Thoracic aorta (tissue), 2 donors: ENCODE measurements around the gene DNAJC3. TPM values are rescaled to one million over a fixed set of nuclear protein-coding genes. Genes with fewer than 3 reads are reported as not detected.

ENCODE experiments used
- ATAC-seq: fragments of 150-250 bp; one replicate; pipeline ENCODE4 v1.8.0; 2017; ENCODE audit warnings: low read depth; ENCODE audit not compliant: insufficient number of reproducible peaks, low FRiP score
- DNase-seq: peaks from one replicate; pipeline ENCODE4 v3.0.0-alpha.2; 2020; ENCODE audit warnings: low spot score
- H3K27ac ChIP-seq, 2 donors: fragments of 200-600 bp; sonication (generic); 1 replicate in 1 of 2; 2 replicates in 1 of 2; pipeline ENCODE4 v1.5.1; 2016; ENCODE audit warnings: mild to moderate bottlenecking in 2 of 2, moderate library complexity in 2 of 2
- H3K27me3 ChIP-seq: fragments of 200-600 bp; sonication (generic); replicated peaks from 2 replicates; pipeline ENCODE4 v1.6.0; 2016; ENCODE audit warnings: mild to moderate bottlenecking; ENCODE audit not compliant: insufficient read depth
- H3K36me3 ChIP-seq: fragments of 200-600 bp; sonication (generic); one replicate; pipeline ENCODE4 v1.5.1; 2016
- H3K4me1 ChIP-seq, 2 donors: fragments of 200-600 bp; sonication (generic); 1 replicate in 1 of 2; 2 replicates in 1 of 2; pipeline versions ENCODE4 v1.5.1 to v1.6.0; 2016; ENCODE audit warnings: low read depth in 2 of 2, mild to moderate bottlenecking in 1 of 2; ENCODE audit not compliant: control insufficient read depth in 1 of 2
- H3K4me3 ChIP-seq: fragments of 200-600 bp; sonication (generic); 2 replicates; pipeline ENCODE4 v1.5.1; 2016; ENCODE audit warnings: mild to moderate bottlenecking
- H3K9me3 ChIP-seq: fragments of 200-600 bp; sonication (generic); 2 replicates; pipeline ENCODE4 v1.5.1; 2016
- total RNA-seq, 2 donors: library from RNA; depleted of rRNA; stranded (reverse); fragments of >200 nt; gene quantifications; one replicate each; pipeline versions ENCODE4 v1.1.0 to v1.2.3, GENCODE V29; 2016
- TF ChIP-seq, protein P1 (sequence below): fragments of 200-600 bp; sonication (generic); IDR thresholded peaks from one replicate; pipeline ENCODE4 v1.5.1; 2019; ENCODE audit warnings: antibody characterized with exemption

DNAJC3 gene
- total RNA-seq, 2 donors from 2014 or later: 63.4 to 90.1 TPM

DNA sequence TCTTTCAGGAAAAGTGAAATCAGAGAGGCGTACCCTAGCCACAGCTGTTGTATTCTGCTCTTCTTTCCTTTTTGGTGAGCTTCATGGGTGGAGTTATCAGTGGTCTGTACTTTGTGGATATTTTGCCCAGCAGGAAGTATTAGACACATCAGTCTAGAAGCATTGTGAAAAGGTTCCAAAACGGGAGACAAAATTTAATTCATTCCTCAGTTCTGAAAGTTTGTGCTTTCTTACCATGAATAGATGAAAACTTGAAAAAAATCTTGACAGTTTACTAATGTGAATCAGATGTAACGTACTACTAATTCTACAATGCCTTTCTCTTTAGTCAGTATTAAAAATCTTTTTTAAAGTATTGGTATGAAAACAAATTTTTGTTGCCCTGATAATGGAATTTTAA lies 116.8 kb downstream of the DNAJC3 start:
- ATAC-seq: no peak
- DNase-seq: no peak
- no peaks in the 10 kb centered on the region for H3K9me3 ChIP-seq
- no peak overlapping the region for H3K4me3 ChIP-seq
- TF ChIP-seq, protein P1, sequence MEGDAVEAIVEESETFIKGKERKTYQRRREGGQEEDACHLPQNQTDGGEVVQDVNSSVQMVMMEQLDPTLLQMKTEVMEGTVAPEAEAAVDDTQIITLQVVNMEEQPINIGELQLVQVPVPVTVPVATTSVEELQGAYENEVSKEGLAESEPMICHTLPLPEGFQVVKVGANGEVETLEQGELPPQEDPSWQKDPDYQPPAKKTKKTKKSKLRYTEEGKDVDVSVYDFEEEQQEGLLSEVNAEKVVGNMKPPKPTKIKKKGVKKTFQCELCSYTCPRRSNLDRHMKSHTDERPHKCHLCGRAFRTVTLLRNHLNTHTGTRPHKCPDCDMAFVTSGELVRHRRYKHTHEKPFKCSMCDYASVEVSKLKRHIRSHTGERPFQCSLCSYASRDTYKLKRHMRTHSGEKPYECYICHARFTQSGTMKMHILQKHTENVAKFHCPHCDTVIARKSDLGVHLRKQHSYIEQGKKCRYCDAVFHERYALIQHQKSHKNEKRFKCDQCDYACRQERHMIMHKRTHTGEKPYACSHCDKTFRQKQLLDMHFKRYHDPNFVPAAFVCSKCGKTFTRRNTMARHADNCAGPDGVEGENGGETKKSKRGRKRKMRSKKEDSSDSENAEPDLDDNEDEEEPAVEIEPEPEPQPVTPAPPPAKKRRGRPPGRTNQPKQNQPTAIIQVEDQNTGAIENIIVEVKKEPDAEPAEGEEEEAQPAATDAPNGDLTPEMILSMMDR: no peak
- no peaks in the 10 kb centered on the region for H3K4me1 ChIP-seq
- H3K36me3 ChIP-seq: peaks cover 22% of the 10 kb centered on the region
- no peaks in the 10 kb centered on the region for H3K27me3 ChIP-seq
- no peak overlapping the region for H3K27ac ChIP-seq

DNA sequence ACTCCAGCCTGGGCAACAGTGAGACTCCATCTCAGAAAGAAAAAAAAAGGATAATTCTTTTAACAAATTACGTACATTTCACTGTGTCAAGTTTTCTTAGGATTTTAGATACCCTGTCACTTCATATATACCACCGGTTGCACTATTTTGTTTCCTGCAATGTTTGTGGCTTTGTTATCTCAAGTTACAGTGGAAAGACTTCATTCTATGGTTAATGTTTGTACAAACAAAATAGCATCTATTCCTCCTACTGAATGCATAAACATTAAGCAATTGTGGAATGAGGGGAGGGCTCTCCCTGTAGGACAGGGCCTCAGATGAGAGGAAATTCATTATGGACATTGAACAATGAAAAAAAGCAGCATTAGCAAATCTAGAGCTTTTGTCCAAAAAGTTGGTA lies 120.1 kb downstream of the DNAJC3 start:
- no peak for ATAC-seq
- DNase-seq: no peak
- TF ChIP-seq, protein P1: no peak
- H3K4me1 ChIP-seq: no peaks in the 10 kb centered on the region
- no peaks in the 10 kb centered on the region for H3K9me3 ChIP-seq
- H3K36me3 ChIP-seq: peaks cover 13% of the 10 kb centered on the region
- H3K4me3 ChIP-seq: no peak overlapping the region
- H3K27ac ChIP-seq: no peak overlapping the region
- no peaks in the 10 kb centered on the region for H3K27me3 ChIP-seq

DNA sequence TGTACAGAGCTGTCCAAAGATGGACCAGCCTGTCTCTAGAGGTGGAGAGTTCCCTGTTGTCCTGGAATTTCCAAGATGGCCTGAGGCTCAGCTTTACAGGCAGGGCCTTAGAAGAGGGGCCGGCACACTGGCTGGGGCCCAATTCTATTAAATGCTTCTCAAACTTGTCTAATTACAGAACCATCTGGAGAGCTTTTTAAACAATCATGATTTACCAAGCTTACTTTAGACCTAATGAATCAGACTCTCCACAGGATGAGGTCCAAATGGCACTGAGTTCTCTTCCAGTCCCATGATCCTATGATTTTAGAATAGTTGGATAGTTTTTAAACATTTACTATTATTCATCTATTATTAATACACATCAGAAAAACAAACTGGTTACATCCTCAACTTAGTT lies 123.5 kb downstream of the DNAJC3 start:
- Histone ChIP-seq H3K4me1 (no peaks in the 10 kb centered on the region), H3K27me3 (no peaks in the 10 kb centered on the region), H3K27ac (no peak overlapping the region), H3K36me3 (no peaks in the 10 kb centered on the region), H3K4me3 (no peak overlapping the region), H3K9me3 (peaks cover 3% of the 10 kb centered on the region)
- ATAC-seq: no peak
- no peak for DNase-seq
- TF ChIP-seq, protein P1: no peak

DNA sequence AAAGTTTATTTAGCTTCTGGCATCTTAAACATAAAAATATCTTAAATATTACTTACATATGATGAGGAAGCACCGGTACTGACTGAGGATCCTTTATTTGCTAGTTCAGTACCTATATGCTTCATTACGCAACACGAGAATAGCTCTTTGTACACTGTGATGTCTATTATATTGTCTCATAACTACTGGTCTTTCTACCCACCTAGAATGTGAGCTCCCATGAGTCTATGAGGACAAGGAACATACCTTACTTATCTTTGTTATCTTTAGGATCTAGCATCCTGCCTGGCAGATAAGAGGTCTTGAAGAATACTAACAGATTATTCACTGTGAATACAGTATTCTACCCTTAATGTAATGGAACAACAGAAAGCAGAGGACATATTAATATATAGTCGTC lies 124.9 kb downstream of the DNAJC3 start:
- H3K27ac ChIP-seq: no peak overlapping the region
- peaks cover 9% of the 10 kb centered on the region for H3K9me3 ChIP-seq
- H3K4me1 ChIP-seq: no peaks in the 10 kb centered on the region
- H3K27me3 ChIP-seq: no peaks in the 10 kb centered on the region
- DNase-seq (no peak), ATAC-seq (no peak)
- no peaks in the 10 kb centered on the region for H3K36me3 ChIP-seq
- H3K4me3 ChIP-seq: no peak overlapping the region
- TF ChIP-seq, protein P1: no peak

DNA sequence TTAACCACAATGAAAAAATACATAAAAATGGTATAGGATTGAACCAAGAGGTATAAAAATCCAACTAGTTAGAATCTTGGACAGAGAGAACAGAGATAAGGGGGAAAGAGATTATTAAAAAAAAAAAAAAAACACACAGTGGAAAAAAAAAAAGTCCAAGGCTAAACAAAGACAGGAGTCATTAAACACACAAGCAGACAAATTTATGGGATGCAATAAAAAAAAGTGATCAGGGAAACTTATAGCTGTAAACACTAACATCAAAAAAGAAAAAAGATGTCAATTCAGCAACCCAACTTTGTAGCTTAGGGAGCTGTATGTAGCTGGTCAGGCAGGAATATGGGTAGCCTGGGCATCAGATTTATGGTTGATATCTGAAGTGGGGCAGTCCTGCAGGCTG lies 129.0 kb downstream of the DNAJC3 start:
- Histone ChIP-seq H3K36me3 (no peaks in the 10 kb centered on the region), H3K4me3 (no peak overlapping the region), H3K4me1 (no peaks in the 10 kb centered on the region), H3K27ac (no peak overlapping the region), H3K9me3 (peaks cover 14% of the 10 kb centered on the region), H3K27me3 (no peaks in the 10 kb centered on the region)
- ATAC-seq: no peak
- no peak for DNase-seq
- TF ChIP-seq, protein P1: no peak
